ENCODE data around the gene SPCS2. TPM values are rescaled to one million over a fixed set of nuclear protein-coding genes. Genes with fewer than 3 reads are reported as not detected.

Gene SPCS2
- total RNA-seq = 14.4 and 74.2 TPM in 2 replicates
- polyA plus RNA-seq (2012) = 143 TPM

DNA sequence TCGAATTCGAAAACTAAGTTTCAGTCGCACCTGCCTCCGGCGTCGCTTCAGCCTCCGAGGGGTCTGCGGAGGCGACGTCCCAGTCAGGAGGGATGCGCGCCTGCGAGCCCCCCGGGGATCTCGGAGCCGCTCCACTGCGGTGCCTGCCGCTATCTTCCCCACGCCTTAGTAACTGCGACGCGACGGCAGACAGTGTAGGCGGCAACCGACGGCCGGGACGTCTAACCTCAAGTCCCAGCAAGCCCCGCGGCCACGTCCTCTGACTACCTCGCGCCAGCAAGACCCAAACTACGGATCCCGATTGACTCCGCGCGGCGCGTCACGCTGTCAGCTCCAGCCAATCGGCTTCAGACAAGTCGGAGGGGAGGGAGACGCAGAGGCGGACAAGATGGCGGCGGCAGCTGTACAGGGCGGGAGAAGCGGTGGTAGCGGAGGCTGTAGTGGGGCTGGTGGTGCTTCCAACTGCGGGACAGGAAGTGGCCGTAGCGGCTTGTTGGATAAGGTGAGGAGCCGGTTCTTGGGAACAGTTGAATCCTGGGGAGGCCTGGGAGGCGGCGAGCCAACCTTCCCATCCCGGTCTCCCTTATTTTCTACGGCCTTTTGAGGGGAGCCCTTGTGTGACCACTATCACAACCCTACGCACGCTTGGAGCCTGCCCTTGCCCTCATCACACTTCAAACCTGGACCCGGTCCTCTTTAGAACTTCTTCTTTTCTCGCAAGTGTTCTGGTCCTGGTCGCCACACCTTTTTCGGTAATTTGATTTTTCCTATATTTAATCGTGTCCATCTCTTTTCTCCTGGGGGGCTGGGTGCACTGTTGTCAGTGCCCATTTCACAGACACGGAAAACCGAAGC, at the start of gene SPCS2, which contains the start of gene XRRA1:
Gene SPCS2 (plus strand): TSS at position 369 of the 855 bp plus-strand sequence. CDS start 20 bp downstream, at position 389.
Gene XRRA1 (minus strand): TSS at position 194 of the 855 bp plus-strand sequence. CDS start 8,213 bp downstream, outside the sequence.
- DNase-seq (ENCODE audit: low read depth) = peak; percentile 99

DNA sequence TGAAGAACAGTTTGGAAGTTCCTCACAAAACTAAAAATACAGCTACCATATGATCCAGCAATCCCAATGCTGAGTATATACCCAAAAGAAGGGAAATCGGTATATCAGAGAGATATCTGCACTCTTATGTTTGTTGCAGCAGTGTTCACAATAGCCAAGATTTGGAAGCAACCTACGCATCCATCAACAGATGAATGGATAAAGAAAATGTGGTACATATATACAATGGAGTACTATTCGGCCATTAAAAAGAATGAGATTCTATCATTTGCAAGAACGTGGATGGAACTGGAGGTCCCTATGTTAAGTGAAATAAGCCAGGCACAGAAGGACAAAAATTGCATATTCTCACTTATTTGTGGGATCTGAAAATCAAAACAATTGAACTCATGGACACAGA, 46.7 kb upstream of the SPCS2 start:
- DNase-seq (ENCODE audit: low read depth) = no peak

DNA sequence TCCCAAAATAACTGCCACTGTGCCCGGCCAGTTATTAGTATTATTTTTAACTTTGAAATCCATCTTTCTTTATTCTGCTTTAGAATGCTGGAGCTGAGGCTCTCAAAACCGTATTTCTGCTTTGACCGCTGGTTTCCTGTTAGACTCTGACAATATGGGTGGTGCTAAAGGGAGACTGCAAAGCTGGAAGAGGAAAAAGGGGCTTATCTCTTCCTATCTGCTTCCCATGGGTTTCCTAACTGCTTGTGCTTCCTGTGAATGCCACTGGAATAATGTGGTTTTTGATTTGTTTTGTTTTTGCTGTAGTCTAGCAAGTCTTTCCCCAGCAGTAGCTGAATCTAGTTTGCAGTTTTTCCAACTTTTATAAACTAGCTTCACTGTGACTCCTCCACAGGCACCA, 43.7 kb upstream of the SPCS2 start:
- no peak for DNase-seq (ENCODE audit: low read depth)

DNA sequence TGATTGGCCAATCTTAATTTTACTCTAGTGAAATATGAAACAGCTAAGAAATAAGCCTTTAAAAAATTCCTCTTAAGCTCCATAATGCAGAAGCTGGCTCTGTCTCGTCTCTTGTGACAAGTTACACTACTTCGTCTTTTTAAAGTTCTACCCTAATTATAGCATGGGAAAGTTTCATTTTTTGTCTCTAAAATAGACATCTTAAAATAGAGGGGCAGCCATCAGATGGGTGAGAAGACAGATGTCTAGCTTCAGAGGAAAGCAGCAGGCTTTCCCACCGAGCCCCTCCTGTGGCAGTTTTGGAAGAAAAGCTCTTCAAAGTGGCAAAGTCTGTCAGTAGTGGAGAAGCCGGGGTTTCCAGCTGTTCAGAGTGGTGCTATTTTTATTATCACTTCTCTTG, 39.7 kb upstream of the SPCS2 start:
- peak; percentile 13 for DNase-seq (ENCODE audit: low read depth)

DNA sequence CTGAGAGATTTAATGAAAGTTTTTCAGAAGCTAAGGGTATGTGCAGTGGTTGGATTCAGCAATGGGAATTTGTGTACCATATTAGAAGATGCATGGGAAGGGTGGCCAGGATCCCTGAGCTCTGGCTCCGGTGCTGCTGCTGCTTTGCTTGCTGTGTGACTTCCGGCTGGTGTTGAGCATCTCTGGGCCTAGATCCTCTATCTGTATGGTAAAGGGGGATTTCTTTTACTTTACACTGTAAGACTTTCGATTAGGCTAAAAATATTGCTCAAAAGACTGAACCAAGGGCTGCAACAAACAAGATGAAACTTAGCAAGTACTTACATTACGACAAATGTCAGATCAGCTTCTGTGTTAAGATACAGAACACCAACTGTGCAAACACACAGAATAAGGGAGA, 39.3 kb upstream of the SPCS2 start:
- no peak for DNase-seq (ENCODE audit: low read depth)

DNA sequence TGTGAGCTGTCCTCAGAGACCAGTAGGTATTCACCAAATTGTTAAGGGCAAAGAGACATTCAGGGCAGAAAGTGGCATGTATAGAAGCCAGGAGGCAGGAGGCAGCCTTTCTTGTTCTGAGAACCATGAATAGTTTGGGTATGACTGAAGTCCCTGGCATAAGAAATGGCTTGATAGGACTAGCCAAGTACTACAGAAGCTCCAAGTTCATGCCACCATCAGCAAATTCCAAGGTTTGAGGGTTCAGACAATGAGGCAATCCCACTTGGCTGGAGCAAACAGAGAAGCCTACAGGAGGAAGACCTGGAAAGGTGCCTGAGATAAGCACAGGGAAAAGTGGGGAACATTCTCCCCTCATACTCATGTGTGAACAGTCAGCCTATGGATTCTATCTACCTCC, 25.9 kb upstream of the SPCS2 start:
- no peak for DNase-seq (ENCODE audit: low read depth)

DNA sequence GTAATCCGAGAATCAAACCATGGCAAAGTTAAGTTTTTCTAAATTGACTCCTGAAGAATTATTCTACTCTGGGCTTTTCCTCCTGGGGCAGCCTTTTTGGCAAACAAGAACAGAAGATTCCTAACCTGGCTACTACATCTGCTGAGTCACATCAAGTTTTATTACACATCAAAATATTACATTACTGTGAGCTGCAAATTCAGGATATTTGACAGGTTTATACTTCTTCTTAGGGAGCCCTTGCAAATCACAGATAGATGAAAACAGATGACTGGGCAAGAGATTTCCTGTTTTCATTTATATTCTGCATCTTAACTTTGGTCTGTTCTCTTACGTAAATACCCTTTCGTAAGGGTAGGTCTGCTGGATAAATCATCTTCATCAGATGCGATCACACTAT, 23.8 kb upstream of the SPCS2 start:
- DNase-seq (ENCODE audit: low read depth) = peak; percentile 28

DNA sequence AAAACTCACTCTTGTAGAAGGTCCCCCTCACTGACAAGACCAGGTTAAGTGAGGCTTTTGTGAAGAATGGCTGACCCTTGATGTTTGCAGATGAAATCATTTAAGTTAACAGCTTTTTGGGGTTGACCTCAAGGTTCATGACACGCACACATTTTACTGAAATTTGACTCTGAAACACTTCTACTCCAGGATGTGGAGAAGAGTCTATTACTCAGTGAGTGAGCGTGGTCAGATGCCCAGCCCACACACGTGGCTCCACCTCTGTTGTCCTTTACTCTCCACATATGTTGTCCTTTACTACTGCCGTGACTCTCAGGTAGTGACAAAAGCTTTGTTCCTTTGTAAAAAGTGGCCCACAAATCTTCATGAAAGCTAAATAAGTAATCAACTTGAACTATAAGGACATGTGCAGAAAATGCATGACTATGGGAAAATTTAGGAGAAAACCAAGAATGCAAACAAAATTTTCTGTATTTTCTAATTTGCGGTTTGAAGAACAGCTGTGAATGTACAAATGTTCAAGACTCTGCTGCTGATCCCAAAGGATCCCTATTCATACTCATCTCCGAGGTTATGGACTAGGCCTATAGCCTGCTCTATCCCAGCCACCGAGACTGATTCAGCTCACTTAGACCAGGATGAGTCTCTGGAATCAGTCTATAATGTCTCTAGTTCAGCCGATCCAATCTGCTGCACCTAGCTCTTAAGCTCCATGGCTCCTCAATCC, 22.6 kb upstream of the SPCS2 start:
- peak; percentile 38 for DNase-seq (ENCODE audit: low read depth)

DNA sequence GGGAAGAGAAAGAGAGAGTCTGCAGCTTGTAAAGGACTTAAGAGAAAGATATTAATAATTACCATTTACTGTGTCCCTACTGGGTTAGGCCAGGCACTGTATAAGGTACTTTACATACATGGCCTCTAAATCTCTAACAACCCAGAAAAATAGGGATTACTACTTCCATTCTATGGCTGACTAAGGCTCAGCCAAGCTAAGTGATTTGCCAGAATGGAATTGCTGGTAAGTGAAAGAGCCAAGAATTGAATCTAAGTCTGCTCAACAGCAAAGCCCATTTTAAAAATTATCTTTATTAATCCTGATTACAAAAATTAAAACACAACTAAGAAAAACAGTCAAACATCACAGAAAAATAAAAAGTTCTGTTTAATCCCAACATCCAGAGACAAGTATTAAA, 21.6 kb upstream of the SPCS2 start:
- DNase-seq (ENCODE audit: low read depth) = no peak

DNA sequence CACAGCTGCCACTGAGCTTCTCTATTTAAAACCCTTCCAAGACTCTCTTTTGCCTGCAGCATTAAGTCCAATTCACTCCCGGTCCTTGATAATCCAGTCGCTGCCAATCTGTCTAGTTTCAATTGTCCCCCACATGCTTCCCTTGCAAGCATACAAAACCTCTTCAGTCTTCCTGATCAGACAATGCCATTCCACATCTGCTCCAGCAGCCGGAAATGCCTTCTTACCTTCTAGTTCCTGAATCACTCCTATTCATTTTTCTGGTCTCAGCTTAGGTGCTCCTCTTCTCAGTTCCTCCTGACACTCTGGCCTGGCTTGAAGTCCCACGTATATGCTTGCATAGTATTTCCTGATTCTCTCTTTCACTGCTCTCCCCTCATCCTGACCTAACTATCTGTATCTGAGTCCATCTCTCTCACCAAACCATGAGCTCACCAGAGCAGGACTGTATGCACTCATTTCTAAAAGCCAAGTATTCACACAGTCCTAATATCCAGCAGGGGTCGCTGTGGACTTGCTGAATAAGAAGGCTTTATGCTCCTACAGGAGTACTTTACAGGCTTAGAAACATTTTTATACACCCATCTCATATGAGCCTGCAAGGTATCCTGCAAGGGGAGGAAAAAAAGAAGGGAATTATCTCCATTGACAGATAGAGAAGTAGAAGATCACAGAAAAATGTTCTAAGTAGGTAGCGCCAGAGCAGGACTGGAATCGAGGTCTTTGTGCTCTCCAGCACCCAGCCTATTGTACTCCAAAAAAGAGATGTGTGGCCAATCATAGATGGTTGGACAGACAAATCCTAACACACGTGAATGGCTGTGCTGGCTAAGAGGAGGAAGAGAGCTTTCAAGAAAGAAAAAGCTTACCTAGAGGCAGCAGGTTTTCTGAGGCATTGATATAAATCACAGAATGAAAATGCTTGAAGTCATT, 19.4 kb upstream of the SPCS2 start:
- DNase-seq (ENCODE audit: low read depth) = peak; percentile 92

DNA sequence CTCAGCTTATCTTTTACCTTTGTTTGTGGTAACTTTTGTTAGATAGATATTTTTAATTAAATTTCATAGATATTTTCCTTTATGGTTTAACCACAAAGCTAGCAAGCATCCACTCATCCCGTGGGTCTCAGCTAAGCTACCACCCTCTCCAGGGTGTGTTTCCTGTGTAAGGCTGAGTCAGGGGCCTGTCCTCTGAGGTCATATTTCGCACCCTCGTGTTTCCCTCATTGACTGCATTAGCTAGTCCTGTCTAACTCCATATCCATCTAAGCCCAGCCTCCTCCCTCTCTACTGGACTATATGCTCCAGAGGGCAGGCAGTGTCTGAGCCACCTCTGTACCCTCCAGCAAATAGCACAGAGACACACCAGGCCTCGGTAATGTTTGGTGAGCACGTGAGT, 16.9 kb upstream of the SPCS2 start:
- DNase-seq (ENCODE audit: low read depth) = peak; percentile 18

DNA sequence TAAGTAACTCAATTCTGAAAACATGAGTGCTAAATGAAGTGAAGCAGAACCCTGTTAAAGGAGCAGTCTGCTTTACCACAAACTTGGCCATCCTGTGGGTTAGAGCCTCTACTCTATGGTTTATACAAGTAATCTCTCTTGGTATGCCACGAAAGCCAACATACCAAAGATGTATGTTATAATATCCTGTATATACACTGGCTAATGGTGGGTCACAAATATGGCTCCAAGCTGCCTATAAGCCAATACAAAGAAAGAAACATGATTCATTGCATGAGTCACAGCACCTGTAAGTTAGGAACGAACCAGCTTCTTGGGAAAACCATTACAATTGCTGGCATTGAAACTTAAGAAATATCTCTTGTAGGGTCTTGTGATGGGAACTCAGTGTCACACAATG, 16.3 kb upstream of the SPCS2 start:
- DNase-seq (ENCODE audit: low read depth) = peak; percentile 32

DNA sequence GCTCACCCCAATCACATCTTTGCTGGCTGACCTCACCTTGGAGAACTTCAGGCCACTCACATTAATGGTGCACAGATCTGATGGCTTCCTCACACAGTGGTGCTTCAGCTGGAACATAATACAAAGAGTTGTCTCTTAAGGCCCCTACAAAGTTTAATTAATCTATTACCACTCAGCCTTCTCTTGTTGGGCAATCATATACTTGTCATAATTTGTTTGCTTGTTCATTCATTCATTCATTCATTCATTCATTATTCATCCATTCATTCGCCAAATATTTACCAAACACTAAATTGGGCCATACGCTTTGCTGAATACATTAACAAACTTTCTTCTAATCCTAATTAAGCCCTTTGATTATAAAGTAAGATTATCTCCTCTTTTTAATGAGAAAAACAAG, 15.3 kb upstream of the SPCS2 start:
- no peak for DNase-seq (ENCODE audit: low read depth)

DNA sequence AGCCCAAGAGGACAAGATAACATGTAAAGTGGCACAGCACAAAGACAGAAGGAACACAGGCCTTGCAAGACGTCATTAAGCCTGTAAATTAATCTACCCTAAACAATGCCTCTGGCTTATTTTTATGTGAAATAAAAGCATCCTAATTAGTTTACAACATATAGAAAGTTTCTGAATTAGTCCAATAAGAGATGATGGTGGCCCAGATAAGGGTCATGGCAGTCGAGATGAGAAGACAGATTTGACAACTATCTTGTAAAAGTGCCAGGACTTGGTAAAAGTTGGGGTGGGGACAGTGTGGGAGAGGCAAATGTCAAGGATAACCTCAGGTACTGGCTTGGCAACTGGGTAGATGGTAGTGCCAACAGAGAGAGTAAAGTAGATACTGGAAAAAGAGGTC, 13.8 kb upstream of the SPCS2 start:
- DNase-seq (ENCODE audit: low read depth) = no peak

DNA sequence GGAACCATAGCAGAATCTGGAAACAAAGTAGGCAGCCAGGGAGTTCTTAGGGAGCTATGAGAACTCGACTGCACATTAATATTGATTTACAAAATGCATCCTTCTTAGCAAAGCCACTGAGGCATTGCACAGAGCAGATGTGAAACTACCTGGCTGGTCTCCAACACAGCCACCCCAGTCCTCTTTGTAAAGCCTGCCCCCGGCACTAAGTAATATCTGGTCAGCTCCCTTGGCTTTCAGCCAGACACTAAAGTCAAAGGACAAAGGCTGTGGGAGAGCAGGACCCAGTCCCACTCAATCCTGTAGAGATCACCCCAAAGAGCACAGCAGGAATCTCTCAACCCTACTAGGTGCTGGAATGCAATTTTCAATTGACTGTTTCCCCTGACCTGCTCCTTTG, 13.0 kb upstream of the SPCS2 start:
- no peak for DNase-seq (ENCODE audit: low read depth)

DNA sequence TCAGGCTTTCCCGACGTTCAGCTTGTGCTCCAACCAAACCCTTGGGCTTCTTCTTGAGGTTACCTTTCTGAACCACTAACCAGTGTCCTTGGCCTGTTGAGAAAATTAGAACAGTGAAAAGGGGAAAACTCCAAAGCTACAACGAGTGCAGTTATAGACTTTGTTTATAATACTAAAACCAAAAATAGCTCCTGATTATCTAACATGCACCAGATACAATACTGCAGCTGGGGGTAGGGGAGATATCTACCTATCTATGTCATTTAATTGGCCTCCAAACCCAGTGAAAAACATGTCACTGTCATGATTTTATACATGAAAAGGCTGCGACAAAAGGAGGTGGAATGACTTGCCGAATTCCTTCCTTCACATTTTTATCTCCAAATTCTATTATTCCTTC, 12.1 kb upstream of the SPCS2 start:
- no peak for DNase-seq (ENCODE audit: low read depth)

DNA sequence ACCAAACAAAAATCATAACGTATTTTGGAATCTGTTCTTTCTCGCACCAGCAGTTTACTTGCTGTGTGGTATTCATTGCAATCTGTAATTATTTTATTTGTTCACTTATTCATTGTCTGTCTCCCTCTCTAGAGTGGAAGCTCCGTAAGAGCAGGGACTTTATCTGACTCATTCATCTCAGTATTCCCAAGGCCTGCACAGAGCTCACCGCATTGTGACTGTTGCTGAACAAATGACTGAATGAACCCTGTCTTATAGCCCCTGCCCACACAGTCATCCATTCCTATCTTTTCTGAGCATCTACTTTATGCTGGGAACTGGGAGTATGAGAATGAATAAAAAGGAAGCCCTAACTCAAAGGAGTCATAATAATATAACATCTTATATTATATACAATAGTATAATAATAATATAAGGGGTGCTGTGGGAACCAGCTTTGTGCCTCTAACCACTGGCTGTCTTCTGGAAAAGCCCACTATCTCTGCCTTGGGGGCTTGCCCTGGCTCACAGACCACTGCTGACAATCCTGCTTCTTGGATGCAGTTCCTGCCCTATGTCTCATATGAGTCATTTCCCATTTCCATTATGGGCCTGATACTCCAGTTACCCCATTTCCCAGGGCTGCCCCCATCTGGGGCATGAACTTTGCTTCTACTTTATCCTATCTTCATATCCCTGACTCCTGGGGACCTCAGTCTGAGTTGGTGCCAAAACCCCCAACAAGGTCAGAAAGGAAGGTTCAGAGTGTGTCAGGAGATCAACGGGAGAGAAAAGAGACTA, 11.2 kb upstream of the SPCS2 start:
- no peak for DNase-seq (ENCODE audit: low read depth)

DNA sequence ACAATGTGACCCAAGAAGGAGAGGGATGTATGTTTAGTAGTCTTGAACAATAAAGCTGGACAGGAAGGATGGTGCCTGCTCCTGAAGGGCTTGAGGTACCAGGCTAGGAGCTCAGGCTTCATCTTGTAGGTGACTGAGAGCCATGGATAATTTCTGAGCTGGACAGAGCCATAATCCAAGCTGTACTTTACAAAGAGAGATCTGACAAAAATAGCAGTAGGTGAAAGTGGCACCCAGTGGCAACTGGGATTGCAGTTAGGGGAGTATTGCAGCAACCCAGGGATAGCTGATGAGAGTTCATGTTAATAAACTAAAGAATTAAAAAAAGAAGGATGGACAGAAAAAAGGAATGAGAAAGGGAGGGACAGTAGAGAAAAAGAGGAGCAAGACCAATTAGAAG, 7.6 kb upstream of the SPCS2 start:
- DNase-seq (ENCODE audit: low read depth) = no peak

DNA sequence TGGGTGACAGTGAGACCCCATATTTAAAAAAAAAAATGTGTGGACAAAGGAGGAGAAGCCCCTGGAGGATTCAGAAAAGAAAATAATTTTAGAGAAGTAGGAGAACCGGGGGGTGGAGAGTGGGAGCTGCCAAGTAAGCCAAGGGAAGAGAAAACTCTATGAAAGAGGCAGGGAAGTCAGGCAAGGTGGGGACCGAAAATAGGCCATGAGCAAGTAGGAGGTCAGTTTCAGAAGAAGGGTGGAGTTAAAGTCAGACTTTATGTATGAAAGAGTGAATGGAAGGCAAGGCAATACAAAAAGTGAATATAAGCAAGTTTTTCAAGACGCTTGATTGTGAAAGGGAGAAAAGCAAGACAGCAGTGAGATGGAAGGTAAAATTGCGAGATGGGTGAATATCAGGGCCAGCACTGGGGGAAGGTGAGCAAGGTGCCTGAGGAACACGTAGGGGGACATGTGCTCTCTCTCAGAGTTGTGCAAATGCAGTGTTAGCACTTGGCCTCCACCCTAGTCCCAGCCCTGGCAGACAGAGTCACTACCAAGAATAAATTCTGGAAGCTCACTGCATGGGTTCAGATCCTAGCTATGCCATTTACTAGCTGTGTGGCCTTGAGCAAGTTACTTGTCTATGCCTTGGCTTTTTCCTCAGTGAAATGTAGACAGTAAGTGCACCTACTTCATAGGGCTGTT, 6.8 kb upstream of the SPCS2 start:
- no peak for DNase-seq (ENCODE audit: low read depth)

DNA sequence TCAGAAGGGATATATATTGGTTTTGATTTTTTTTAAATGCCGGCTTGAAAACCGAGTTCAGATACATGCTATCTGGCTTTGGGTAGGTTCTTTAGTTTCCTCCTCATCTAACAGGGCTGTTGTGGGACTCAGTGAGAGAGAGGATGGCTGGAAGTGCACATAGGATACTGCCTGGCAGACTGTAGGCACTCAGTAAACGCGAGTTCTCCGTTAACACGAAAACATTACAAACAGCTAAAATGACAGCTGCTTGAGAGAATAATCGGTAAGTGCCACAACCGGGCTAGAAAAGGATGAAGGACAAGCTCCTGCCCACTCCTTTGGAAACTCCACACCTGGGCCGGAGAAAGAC, 544 bp upstream of the SPCS2 start:
- no peak for DNase-seq (ENCODE audit: low read depth)
